ENCODE measurements around the gene PAAF1.
"Not testable (repeated sequence)": the region's sequence is repeated elsewhere in the genome, so short reads cannot be mapped to it uniquely, and the experiment has no call there.

PAAF1 gene

GRCh38 chr11:73888244-73888643 lies 11.4 kb downstream of the PAAF1 start:
- no peak for DNase-seq

- DNase-seq: no peak
Observed at GRCh38 chr11:73889019-73889418, 12.2 kb downstream of the PAAF1 start.

DNA sequence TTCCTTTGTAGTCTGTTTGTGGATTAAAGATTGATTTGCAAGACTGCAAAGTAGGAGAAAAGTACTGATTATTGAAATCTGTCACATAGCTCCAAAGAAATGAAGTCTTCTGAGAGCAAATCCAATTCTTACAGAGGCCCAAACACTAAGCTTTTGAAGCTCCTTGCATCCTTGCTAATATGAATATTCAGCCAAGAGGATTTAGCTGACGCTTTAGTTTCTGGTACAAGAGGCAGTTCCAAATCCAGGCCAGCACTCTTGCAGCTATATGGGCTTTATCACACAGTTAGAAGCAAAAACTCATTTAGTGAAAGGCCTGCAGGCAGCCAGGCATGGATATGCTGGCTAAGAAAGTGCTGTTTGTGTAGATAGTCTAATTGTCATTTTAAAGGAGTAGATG lies 12.7 kb downstream of the PAAF1 start:
- DNase-seq: no peak

DNA sequence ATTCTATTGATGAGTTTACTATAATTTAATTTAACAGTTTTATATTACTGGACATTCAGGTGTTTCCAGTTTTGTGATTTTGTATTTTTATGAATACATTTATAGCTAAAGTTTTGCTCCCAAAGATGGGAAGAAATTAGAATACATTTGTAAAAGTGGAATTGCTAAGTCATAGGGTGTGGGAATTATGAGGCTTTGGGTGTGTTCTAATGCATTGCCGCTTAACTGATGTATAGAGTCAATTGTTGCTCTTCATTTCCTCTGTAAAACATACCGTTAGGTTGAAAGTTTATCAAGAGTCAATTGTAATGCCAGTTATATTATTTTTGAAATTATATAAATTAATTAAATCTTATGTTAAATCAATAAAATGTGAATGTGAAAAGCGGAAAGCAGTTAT lies 16.2 kb downstream of the PAAF1 start:
- DNase-seq: no peak

GRCh38 chr11:73894725-73895335 lies 18.0 kb downstream of the PAAF1 start:
- DNase-seq: no peak

DNA sequence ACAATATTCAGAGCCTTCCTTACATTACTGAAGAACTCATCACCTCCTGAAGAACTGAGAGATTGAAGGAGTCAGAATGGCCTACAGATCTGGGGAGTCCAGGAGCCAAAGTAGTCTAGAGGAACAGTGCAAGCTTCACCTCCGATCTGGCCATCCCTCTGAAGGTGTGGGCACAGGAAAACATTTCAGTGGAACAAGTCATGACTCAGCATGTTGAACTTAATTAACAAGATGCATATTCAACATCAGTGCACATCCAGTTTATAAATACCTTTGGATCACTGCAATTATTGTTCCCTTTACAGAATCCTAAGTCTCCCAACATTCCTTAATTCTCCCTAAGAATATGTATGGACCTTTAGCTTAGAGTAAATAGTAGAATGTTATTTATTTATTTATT lies 25.5 kb downstream of the PAAF1 start:
- no peak for DNase-seq

- peak; percentile 13 for DNase-seq
Observed at GRCh38 chr11:73907191-73907590, 30.4 kb downstream of the PAAF1 start.

DNA sequence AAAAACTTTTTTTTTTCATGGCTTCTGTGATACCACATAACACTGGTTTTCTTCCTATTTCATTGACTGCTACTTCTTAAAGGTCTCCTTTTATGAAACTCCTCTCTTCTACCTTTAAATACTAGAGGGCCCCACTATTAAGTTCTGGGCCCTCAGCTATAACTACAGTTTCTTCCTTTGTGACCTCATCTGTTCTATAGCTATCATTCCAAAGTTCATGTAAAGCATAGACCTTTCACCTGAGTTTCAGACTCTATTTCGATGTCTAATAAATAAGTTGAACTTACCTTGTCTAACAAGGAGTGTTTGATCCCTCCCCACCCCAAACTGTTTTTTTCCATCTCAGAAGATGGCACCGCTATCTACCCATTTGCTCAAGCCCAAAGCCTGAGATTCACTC lies 35.2 kb downstream of the PAAF1 start:
- DNase-seq: no peak

DNA sequence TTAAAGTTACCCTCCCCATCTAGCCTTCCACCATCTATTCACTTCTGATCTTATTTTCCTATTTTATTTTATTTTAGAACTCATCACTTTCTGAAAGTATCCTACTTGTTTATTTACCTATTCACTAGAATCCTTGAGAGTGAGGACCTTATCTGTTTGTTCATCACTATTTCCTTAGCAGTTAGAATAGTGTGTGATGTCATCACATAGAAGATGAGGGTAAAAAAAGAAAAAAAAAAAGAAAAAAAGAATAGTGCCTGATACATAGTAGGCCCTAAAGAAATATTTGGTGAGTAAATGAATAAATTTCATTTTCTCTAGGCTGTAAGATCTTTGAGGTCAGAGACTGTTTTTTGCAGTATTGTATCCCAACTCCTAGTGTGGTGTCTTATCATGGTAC lies 36.7 kb downstream of the PAAF1 start:
- no peak for DNase-seq

GRCh38 chr11:73914284-73914683 lies 37.5 kb downstream of the PAAF1 start:
- no peak for DNase-seq

- no peak for DNase-seq
Observed at GRCh38 chr11:73916435-73916834, 39.6 kb downstream of the PAAF1 start.

DNA sequence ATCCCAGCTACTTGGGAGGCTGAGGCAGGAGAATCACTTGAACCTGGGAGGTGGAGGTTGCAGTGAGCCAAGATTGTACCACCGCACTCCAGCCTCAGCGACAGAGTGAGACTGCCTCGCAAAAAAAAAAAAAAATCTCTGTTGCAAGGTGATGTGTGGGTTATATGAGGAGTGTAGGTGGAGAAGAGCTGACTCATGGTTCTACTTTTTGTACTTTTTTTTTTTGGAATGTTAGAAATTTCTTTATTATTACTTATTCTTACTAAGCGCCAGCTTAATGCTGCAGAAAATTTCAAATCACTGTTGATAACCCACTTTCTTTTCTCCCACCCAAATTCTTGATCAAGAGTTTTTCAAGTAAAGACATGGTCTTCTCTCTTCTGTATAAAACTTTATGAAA lies 44.4 kb downstream of the PAAF1 start:
- no peak for DNase-seq

DNA sequence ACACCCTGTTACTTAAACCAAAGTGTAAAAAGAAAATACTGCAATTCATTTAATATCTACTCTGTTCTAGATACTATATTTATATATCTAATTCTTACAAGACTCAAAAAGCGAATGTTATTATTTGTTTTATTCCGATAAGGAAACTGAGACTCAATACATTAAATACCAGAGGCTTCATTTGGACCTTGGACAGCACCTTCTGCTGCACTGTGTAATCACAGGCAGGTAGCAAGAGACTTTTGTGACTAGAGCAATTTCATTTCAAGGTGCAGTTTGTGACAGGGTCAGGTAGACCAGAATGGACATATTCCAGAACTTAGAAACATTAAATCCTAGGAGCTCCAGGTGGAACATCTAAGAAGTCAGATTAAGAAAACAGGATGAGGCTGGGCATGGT lies 52.6 kb downstream of the PAAF1 start:
- no peak for DNase-seq

DNA sequence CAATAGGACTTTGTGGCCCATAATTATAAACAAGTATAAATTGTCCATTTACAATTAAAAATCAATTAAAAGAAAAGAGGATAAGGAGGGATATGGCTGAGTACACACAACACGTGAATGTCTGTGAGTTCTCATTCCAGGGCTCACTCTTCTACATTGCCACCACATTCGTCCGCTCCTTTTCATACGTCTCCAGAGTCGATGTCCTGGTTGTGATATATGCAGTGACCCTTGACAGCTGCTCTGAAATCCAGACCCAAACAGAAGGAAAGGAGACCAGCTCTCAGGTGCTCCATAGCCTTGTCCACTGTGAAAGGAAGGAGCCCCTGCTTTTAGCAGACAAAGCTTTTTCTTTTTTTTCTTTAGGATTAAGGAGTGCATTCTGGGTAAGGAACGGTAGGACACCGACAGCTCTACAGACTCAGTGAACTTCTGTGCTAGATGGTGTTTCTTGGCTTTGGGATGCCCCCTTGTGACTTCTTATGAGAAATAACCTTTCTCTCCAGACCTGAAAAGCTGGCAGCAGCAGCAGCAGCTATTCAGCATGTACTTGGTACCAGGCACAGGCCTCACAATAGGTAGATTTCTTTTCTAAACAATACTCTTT lies 54.3 kb downstream of the PAAF1 start:
- DNase-seq: no peak

DNA sequence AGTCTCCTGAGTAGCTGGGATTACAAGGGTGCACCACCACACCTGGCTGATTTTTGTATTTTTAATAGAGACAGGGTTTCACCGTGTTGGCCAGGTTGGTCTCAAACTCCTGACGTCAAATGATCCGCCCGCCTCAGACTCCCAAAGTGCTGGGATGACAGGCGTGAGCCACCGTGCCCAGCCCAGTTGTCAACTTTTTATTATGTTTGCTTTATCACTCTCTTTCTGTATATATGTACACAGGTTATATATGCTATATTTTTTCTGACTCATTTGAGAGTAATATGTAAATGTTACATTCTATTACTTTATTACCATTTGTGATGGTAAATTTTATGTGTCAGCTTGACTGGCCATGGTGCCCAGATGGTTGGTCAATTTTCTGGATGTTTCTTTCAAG lies 55.2 kb downstream of the PAAF1 start:
- DNase-seq: no peak

- DNase-seq: no peak
Observed at GRCh38 chr11:73932781-73933180, 56.0 kb downstream of the PAAF1 start.

DNA sequence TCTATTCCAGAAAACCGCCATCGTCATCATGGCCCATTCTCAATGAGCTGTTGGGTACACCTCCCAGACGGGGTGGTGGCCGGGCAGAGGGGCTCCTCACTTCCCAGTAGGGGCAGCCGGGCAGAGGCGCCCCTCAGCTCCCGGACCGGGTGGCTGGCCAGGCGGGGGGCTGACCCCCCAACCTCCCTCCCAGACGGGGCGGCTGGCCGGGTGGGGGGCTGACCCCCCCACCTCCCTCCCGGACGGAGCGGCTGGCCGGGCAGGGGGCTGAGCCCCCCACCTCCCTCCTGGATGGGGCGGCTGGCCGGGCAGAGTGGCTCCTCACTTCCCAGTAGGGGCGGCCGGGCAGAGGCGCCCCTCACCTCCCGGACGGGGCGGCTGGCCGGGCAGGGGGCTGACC lies 59.2 kb downstream of the PAAF1 start:
- DNase-seq: not testable (repeated sequence)

DNA sequence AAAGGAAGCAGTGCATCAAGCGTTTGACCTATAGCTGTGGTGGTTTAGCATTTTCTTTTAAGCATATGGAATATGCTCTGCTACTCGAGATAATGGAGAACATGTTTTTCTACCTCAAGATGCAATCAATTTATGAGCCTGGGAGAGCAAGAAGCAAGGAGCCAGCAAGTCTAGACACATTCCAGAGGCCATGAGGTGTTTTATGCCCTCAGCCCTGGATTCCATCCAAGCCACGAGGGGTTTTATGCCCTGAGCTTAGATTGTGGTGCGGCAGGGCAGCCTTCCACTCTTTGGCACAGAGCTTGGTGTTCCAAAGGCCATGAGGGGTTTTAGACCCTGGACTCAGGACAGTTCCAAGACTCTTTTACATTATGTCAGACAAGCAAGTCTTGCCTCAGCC lies 62.3 kb downstream of the PAAF1 start:
- no peak for DNase-seq

- no peak for DNase-seq
Observed at GRCh38 chr11:73940801-73941570, 64.2 kb downstream of the PAAF1 start.

- DNase-seq: no peak
Observed at GRCh38 chr11:73942010-73942409, 65.2 kb downstream of the PAAF1 start.

GRCh38 chr11:73944085-73944484 lies 67.3 kb downstream of the PAAF1 start:
- no peak for DNase-seq

DNA sequence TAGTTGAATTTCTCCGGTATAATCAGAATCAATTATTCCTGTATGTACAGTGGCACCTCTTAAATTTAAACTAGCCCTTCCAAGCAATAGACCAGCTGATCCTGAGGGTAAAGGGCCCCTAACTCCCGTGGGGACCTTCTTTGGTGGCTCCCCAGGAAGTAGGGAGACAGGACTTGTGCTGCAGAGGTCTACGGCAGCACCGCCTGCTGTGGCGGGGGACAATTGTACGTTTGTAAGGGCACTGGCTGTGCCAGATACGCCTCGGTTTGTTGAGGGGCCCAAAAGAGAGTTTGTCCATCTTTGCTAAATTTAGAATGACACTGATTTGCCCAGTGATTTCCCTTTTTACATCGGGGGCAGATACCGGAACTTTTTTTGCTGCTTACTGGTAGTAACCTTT lies 68.1 kb downstream of the PAAF1 start:
- DNase-seq: no peak

DNA sequence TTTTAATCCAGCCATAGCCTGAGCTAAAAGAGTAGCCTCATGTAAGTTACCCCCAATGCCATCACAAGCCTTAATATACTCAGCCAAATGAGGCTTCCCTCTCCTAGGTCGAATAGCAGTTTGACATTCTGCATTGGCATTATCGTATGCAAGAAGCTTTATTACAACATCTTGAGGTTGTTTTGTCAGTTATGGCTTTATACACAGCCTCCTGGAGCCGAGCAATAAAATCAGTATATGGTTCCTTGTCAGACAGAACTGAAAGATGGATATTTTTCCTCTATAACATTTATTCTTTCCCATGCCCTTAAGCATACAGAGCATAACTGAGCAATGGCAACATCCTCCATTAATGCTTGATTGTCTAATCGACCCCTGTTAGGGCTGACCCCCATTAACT lies 68.6 kb downstream of the PAAF1 start:
- DNase-seq: no peak

- no peak for DNase-seq
Observed at GRCh38 chr11:73946798-73947458, 70.1 kb downstream of the PAAF1 start.

All from activated naive CD4-positive, alpha-beta T cell treated with Interleukin-2 at 50 U/mL for 16 hours (primary cell).